Natural killer cell (primary cell): Measurements from ENCODE around the gene GPM6B. TPM values are rescaled to one million over a fixed set of nuclear protein-coding genes. Genes with fewer than 3 reads are reported as not detected.

Experiments used
- ATAC-seq, 3 donors: fragments of 150-1000 bp in 2 of 3; fragments of 200-7000 bp in 1 of 3; cut with Tn5 transposase; 1 replicate in 1 of 3; 2 replicates in 2 of 3; pipeline ENCODE4 v1.10.0; 2021; ENCODE audit warnings: mild to moderate bottlenecking in 2 of 3, moderate library complexity in 2 of 3
- DNase-seq, 2 donors: peaks; one replicate each; pipeline versions ENCODE4 v3.0.0 to v3.0.0-alpha.2; 2013 to 2021; ENCODE audit warnings: mixed read lengths in 1 of 2
- H3K27ac ChIP-seq: one replicate; pipeline ENCODE4 v1.5.1; 2013; ENCODE audit warnings: mild to moderate bottlenecking, low read length
- H3K27me3 ChIP-seq: one replicate; pipeline ENCODE4 v1.6.1; 2013; ENCODE audit warnings: low read length; ENCODE audit not compliant: control insufficient read depth, insufficient read depth
- H3K36me3 ChIP-seq: one replicate; pipeline ENCODE4 v1.6.1; 2013; ENCODE audit warnings: low read length; ENCODE audit not compliant: control insufficient read depth, insufficient read depth
- H3K4me1 ChIP-seq: one replicate; pipeline ENCODE4 v1.6.1; 2013; ENCODE audit warnings: low read length; ENCODE audit not compliant: control insufficient read depth, insufficient read depth
- H3K4me3 ChIP-seq: one replicate; pipeline ENCODE4 v1.5.1; 2013; ENCODE audit warnings: low read length
- H3K9me3 ChIP-seq: one replicate; pipeline ENCODE4 v1.6.1; 2013; ENCODE audit warnings: low read length; ENCODE audit not compliant: control insufficient read depth, insufficient read depth
- H3K27ac Mint-ChIP-seq, 2 donors: one replicate each; pipeline ENCODE4 v1.8.0; 2022; ENCODE audit warnings: mild to moderate bottlenecking in 2 of 2, mixed read lengths in 2 of 2, moderate library complexity in 1 of 2
- H3K27me3 Mint-ChIP-seq, 2 donors: one replicate each; pipeline ENCODE4 v1.8.0; 2022; ENCODE audit warnings: low read depth in 2 of 2, mixed read lengths in 2 of 2
- H3K36me3 Mint-ChIP-seq: one replicate; pipeline ENCODE4 v1.8.0; 2022; ENCODE audit warnings: mixed read lengths
- H3K4me1 Mint-ChIP-seq, 2 donors: one replicate each; pipeline ENCODE4 v1.8.0; 2022; ENCODE audit warnings: mixed read lengths in 2 of 2
- H3K4me3 Mint-ChIP-seq: one replicate; pipeline ENCODE4 v1.8.0; 2022; ENCODE audit warnings: mild to moderate bottlenecking, moderate library complexity, mixed read lengths
- H3K9me3 Mint-ChIP-seq, 2 donors: one replicate each; pipeline ENCODE4 v1.8.0; 2022; ENCODE audit warnings: mixed read lengths in 2 of 2
- WGBS: methylation state at CpG from one replicate; pipeline ENCODE4 v1.1.7; 2013; ENCODE audit warnings: missing lambda C conversion rate; ENCODE audit not compliant: insufficient coverage; 5-methylcytosine and 5-hydroxymethylcytosine counted together
- intact Hi-C: fragments of 100-400 bp; cut with micrococcal nuclease; formaldehyde crosslinking; loops from one replicate; pipeline ENCODE4 v1.14.2; 2022
- total RNA-seq, 4 donors: library from RNA; stranded (reverse); fragments of 120-200 nt in 1 of 4; gene quantifications; one replicate each; pipeline versions ENCODE4 v1.2.3 to v1.2.4, GENCODE V29; 2013 to 2022
- TF ChIP-seq, protein P1 (sequence below): fragments of 200-600 bp; IDR thresholded peaks from one replicate; pipeline ENCODE4 v1.8.0; 2022; ENCODE audit warnings: antibody characterized with exemption

GPM6B gene
- total RNA-seq, 3 donors from 2014 or later (not counting 1 experiment from before 2014, with no cell fraction given): not detected

- ATAC-seq: no peak
- Histone ChIP-seq H3K27me3 (no peaks in the 10 kb centered on the region), H3K27ac (no peak overlapping the region), H3K9me3 (no peaks in the 10 kb centered on the region), H3K4me3 (no peak overlapping the region), H3K36me3 (no peaks in the 10 kb centered on the region), H3K4me1 (no peaks in the 10 kb centered on the region)
- intact Hi-C loops: no loop called here
- H3K36me3 Mint-ChIP-seq: no peaks in the 10 kb centered on the region
- H3K4me3 Mint-ChIP-seq: no peak overlapping the region
- DNase-seq: no peak
- H3K27me3 Mint-ChIP-seq: peaks cover 0 to 20% of the 10 kb centered on the region in 2 donors
- H3K27ac Mint-ChIP-seq: no peak overlapping the region
- H3K9me3 Mint-ChIP-seq: no peaks in the 10 kb centered on the region
- WGBS: 92% methylated on average over 5 of the region's 5 CpGs
- no peaks in the 10 kb centered on the region for H3K4me1 Mint-ChIP-seq
- TF ChIP-seq, protein P1, sequence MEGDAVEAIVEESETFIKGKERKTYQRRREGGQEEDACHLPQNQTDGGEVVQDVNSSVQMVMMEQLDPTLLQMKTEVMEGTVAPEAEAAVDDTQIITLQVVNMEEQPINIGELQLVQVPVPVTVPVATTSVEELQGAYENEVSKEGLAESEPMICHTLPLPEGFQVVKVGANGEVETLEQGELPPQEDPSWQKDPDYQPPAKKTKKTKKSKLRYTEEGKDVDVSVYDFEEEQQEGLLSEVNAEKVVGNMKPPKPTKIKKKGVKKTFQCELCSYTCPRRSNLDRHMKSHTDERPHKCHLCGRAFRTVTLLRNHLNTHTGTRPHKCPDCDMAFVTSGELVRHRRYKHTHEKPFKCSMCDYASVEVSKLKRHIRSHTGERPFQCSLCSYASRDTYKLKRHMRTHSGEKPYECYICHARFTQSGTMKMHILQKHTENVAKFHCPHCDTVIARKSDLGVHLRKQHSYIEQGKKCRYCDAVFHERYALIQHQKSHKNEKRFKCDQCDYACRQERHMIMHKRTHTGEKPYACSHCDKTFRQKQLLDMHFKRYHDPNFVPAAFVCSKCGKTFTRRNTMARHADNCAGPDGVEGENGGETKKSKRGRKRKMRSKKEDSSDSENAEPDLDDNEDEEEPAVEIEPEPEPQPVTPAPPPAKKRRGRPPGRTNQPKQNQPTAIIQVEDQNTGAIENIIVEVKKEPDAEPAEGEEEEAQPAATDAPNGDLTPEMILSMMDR: no peak
Measured at GRCh38 chrX:13826770-13827169, 9.9 kb upstream of the GPM6B start.

DNA sequence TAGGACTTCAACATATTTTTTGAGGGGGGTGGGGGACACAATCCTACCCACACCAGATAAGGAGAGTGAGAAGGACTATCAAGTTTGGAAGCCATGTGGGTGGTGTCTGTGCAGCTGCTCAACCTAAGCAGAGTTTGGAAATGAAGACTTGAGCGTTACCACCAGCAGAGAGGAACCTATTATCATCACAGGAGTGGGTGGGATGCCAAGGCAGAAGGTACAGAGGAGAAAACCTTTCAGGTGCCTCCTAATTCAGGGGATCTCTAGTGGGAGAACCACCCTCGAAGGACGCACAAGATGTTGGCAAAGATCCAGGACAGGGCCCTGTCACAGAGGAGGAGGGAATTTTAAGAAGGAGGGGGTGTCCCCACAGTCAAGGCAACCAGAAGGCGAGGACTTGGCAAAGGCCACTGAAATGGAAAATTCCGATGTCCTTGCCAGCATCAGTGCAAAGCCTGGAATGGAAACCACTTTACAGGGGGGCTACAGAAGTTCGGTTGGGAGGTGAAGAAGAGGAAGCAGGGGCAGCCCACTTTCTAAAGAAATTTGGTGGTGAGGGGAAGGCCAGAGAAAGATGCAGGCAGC, 8.4 kb upstream of the GPM6B start:
- H3K36me3 Mint-ChIP-seq: no peaks in the 10 kb centered on the region

DNA sequence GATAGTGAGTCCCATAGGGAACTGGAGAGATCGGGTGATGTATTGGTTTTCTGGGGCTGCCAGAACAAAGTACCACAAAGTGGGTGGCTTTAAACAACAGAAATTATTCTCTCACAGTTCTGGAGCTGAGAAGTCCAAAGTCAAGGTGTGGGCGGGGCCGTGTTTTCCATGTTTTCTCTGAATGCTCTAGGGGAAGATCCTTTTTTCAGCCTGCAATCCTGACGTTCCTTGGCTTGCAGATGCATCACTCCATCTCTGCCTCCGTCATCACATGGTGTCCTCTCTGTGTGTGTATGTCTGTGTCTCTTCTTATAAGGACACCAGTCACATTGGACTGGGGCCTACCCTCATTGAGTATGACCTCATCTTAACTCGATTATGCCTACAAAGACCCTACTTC, 7.9 kb upstream of the GPM6B start:
- no peaks in the 10 kb centered on the region for H3K27me3 ChIP-seq
- WGBS: 96% methylated on average over 3 of the region's 6 CpGs
- ATAC-seq: no peak

More for the DNA sequence above, 8.4 kb upstream of the GPM6B start:
- Mint-ChIP-seq H3K27me3 (peaks cover 0 to 22% of the 10 kb centered on the region in 2 donors), H3K9me3 (no peaks in the 10 kb centered on the region), H3K4me1 (no peaks in the 10 kb centered on the region), H3K27ac (no peak overlapping the region), H3K4me3 (no peak overlapping the region)
- ATAC-seq (no peak), DNase-seq (no peak)
- TF ChIP-seq, protein P1: no peak
- no peaks in the 10 kb centered on the region for H3K36me3 ChIP-seq
- no peaks in the 10 kb centered on the region for H3K9me3 ChIP-seq
- intact Hi-C loops: no loop called here
- H3K27me3 ChIP-seq: no peaks in the 10 kb centered on the region
- 81% methylated on average over 6 of the region's 6 CpGs for WGBS
- no peaks in the 10 kb centered on the region for H3K4me1 ChIP-seq
- H3K27ac ChIP-seq: no peak overlapping the region
- H3K4me3 ChIP-seq: no peak overlapping the region

More for the DNA sequence above, 7.9 kb upstream of the GPM6B start:
- intact Hi-C loops: no loop called here
- Histone ChIP-seq H3K4me3 (no peak overlapping the region), H3K9me3 (no peaks in the 10 kb centered on the region), H3K4me1 (no peaks in the 10 kb centered on the region), H3K36me3 (no peaks in the 10 kb centered on the region), H3K27ac (no peak overlapping the region)
- TF ChIP-seq, protein P1: no peak
- Mint-ChIP-seq H3K4me3 (no peak overlapping the region), H3K27me3 (peaks cover 5 to 27% of the 10 kb centered on the region in 2 donors), H3K4me1 (no peaks in the 10 kb centered on the region), H3K9me3 (no peaks in the 10 kb centered on the region), H3K36me3 (no peaks in the 10 kb centered on the region), H3K27ac (no peak overlapping the region)
- DNase-seq: no peak
